HG03025 (cell line): Measurements from ENCODE around the gene FANK1.
"Not testable (repeated sequence)": the region's sequence is repeated elsewhere in the genome, so short reads cannot be mapped to it uniquely, and the experiment has no call there.

Source experiments
- ATAC-seq: cut with Tn5 transposase; IDR thresholded peaks from one replicate; pipeline ENCODE4 v1.9.1; 2021; ENCODE audit warnings: mild to moderate bottlenecking, moderate library complexity; ENCODE audit not compliant: unreplicated experiment, low FRiP score

Gene FANK1

DNA sequence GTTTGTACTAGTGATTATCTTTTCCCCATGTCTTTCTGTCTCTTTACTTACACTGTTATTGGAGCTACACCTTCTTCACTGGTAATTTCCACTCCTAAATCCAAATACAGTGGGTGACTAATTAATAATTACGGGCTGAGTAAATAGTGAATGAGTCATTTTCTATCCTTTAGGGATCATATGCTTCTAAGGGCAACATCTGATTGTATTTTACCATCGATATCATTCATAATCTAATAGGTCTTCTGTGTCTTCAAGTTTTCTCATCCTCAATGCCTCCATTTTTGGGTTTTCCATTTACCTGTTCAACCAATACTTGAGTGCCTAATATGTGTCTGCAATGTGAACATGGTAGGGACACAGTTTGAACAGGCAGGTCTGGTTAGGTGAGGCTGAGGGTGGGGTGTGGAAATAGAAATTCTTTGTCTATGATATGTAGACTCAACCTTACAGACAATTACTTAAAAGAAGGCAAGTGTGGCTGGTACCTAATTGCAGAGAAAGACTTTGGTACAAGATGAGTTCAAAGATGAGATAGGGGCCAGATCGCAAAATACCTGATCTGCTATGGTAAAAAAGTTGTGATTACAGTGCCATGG, 9.4 kb upstream of the FANK1 start:
- no peak for ATAC-seq

DNA sequence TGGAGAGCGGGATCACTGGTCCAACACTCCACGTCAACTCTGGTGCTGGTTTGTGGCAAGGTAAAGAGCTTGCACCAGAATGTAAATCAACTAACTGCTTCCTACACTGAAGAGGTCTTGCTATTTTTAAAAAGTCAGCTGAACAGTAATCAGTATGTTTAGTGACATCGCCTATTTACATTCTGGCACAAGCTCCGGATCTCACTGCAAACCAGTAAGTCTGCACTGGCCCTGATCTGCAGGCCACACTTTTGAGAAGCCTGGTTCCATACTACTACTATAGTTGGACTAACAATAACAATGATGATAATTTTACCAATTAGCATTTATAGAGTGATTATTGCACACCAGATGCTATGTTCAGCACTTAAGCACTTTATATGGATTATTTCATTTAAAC, 6.9 kb upstream of the FANK1 start:
- not testable (repeated sequence) for ATAC-seq

DNA sequence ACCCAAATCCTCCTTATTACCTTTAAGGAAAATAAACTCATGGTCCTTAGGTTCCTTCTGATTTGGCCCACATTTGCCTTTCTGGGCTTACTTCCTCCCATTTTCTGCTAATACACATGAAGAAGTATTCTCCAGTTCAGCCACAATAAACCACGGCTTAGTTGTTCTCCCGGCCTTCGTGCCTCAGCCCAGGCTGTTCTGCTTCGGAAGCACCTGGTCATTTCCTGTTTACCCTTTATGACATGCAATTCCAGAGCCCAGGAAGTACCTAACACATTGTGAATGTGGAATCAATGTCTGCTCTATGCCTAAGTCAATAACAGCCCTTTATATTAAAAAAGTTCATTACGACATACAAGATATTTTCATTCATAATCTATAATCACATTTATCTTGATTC, 4.0 kb upstream of the FANK1 start:
- not testable (repeated sequence) for ATAC-seq

DNA sequence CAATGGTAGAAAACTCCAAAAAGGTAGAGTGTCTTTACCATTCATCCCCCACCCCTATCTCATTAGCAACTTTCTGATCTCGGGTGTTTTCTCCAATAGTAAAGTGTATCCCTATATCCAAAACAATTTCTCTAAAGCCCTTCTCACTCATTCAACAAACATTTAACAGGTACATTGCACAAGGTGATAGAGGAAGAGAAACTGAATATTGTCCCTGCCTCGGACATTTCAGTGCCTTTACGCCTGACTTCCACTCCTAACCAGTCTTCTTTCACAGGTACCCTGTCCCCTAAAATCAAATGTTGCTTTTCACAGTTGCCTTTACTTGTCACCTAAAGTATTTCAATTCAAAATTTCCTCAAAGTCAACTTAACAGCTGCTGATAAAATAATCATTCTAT, 2.2 kb upstream of the FANK1 start:
- not testable (repeated sequence) for ATAC-seq

DNA sequence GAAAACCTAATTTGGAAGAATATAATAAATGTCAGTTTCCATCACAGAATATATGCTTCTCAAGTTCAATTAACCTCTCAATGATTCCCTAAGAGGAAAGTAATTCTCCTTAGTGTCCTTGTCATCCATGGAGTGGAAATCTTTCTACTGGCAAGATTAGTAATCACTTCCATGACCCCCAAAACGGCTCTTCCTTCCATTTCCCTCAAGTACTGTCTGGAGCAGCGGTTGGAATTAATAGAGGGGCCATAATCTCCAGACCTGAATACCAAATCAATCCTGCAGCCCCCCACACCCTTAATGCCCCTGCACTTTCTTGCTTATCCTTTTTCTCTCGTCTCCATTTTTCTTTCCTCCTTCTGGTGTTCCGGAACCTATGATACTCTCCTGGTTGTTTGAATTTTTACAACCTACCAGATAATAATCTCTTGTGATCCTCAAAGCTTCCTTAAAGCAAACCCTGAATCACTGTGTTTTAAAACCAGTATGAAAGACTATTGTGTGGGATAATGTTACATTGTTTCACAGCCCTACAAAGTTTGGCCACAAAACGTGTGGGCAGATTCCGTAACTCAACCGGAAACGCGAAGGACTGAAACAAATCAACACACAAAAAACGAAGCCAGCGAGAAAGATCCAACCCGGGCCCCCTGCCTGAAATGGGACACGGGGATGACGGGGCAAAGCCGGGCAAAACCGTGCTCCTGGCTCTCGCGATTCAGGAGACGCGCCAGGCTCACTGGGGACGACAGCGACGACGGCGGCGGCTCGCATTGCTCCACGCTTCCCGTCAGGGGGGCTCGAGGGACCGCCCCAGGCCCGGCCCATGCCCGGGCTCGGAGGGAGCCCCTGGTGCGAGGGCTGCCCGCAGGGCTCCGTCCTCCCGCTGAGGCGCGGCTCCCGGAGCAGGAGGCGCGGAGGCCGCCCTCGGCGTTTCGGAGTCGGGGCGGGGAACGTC, 955 bp upstream of the FANK1 start:
- peak; percentile 58 for ATAC-seq

DNA sequence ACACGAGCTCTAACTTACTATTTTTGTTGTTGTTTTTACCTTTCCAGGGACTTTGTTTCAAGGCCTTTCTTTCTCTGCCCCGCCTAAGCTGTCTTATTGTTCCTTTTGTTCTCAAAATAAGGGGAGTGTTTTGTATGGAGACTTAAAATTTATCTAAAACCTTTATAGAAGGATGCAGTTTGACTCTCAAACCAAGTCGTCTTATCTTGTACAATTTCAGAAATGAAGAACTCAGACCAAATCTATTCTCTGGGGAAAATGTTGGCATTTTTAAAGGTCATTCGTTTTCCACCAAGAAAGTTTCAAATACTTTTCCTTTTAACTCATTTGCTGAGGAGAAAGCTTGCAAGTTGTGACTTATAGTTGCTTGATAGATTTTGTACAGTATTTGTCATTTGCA, 953 bp downstream of the FANK1 start:
- ATAC-seq = not testable (repeated sequence)

DNA sequence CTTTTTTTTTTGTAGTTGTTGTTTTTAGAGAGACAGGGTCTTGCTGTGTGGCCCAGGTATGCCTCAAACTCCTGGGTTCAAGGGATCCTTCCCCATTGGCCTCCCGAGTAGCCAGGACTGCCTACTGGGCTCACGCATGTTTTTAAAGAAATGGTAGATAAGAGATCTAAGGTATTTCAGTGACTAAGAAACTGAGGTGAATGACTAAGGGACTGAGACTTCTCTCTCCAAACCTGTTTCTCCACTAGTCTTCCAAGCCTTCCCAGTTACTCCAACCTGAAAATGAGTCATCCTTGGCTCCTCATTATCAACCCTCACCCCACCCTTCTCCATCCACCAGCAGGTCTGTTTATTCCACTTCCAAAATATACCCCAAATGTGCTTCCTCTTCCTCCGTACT, 4.6 kb downstream of the FANK1 start:
- not testable (repeated sequence) for ATAC-seq

DNA sequence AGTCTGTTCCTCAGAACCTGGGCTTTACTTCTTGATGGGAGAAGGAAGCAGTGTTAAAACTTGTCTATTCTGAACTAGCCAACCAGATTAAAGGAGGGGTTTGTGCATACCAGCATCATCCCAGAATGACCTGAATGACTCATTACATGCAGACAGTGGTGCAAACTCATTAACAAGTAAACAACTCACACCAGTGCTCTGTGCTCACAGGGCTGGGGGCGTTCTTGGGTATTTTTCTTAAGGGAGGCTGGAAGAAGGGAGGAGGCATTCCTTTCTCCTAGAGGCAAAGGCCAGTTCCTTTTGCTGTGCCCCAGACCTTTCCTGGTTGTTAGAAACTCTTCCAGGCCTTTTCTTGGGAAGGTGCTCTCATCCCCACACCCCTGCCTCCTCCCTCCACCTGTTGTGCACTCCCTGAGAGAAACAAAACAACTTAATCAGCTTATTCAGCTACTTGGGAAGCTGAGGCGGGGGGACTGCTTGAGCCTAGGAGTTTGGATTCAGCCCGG, 6.8 kb downstream of the FANK1 start:
- ATAC-seq = not testable (repeated sequence)

DNA sequence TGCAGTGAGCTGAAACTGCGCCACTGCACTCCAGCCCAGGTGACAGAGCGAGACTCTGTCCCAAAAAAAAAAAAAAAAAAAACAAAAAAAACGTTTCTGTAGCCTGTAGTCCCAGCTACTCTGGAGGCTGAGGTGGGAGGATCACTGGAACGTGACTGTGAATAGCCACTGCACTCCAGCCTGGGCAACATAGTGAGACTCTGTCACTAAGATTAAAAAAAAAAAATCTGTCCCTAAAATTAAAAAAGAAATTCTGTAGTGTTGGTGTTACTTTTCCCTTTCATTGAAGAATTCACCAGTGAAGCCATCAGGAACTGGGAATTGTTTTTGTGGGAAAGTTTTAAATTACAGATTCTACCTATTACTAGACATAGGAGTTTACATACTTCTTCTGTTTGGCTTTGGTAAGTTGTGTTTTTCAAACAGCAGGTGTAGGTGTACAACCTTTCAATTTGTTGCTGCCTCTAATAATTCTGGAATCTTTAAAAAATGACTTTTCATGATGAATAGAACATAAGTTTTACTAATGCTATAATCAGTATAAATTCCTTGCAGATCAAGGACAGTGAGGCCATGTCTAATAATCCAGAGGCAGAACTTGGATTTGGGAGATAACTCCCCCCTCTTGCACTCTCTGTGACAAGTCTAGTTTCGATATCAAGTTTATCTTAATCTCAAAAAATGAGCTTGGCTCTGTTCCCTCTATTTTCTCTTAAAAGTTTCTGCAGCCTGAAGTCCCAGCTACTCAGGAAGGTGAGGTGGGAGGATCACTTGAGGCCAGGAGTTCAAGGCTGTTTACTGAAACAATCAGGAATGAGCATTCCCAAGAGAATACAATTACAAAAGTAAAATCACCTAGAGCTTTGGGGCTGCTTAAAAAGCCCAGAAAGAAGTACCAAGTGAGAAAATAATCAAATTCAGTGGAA, 9.0 kb downstream of the FANK1 start:
- ATAC-seq = not testable (repeated sequence)

DNA sequence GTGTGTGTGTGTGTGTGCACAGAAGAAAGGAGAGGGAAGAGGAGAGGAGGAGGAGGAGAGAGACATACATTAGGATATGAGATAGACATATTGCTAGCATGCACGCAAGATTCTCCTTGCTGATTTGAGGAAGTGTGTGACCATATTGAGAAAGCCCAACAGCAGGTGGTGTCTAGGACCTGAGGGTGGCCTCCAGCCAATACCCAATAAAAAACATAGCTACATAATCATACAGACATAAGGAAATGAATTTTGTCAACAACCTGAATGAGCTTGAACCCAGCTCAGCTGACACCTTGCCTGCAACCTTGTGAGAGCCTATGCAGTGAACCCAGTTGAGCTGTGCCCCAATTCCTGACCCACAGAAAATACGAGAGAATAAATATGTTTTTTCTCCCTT, 11.2 kb downstream of the FANK1 start:
- ATAC-seq = not testable (repeated sequence)

DNA sequence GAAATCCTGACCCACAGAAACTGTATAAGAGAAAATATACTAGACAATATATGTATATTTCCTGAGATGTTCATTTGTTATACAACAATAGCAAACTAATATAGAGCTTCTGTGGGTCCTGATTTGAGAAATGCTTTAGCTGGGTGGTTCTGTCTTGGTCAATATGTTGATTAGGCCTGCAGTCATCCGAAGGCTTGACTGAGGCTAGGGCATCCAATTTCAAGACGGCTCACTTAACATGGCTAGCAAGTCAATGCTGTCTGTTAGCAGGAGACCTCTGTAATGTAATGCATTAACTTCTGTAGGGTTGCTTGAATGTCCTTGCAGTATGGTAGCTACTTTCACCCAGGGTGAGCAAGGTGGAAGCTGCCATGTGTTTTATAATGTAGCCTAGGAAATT, 12.4 kb downstream of the FANK1 start:
- ATAC-seq = not testable (repeated sequence)

DNA sequence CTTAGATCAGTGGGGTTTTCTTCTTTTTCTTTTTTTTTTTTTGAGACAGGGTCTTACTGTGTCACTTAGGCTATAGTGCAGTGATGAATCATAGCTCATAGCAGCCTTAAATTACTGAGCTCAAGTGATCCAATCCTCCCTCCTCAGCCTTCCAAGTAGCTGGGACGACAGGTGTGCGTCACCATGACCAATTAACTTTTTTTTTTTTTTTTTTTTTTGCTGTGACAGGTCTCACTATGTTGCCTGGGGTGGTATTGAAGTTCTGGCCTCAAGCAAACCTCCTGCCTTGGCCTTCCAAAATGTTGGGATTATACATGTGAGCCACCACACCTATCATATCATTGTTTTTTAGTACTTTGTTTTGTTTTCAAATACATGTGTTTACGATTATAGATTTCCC, 13.1 kb downstream of the FANK1 start:
- ATAC-seq = not testable (repeated sequence)

DNA sequence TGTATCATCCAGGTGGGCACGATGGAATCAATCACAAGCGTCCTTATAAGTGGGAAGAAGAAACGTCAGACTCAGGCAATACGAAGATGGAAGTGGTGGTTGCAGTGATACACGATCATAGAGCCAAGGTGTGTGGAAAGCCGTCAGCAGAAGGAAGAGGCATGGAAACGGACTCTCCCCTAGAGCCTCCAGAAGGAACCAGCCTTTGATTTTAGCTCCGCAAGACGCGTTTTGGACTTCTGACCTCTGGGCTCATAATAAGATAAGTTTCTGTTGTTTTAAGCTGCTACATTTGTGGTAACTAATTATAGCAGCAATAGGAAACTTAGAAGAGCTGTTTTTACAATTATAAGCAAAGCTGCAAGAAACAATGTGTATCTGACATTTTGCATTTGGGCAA, 14.8 kb downstream of the FANK1 start:
- ATAC-seq = no peak

DNA sequence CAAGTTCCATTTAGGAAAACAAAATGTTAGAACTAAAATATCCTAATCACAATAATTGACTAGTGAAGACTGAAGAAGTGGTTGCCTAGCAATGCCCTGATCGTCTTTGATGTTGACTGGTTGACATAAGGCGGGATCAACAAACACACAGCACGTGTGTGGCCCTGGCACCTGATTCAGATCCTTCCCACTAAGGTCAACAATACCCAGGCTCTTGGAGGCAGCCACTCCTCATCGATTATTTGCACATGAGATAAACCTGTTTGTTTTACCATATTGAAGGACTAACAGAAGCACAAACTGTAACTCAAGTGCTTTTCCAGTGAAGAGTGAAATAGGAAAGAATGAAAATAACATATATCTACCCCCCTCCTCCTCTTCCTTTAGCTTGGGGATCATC, 15.6 kb downstream of the FANK1 start:
- no peak for ATAC-seq

DNA sequence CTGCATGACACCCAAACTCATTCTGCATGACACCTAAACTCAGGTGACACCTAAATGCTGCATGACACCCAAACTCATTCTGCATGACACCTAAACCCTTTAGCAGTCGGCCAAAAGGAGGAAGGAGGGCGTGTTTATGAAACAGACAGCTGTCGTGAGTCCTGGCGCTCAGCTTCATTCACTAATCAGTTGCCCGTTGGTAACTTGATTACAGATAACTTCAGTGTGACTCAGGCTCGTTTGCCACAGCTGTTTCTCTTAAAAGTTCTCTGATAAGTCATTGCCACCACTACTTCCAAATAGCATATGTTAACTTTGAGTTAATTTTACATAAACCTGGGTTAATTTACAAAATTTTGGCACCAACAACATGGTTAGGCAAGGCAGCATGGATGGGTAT, 16.9 kb downstream of the FANK1 start:
- not testable (repeated sequence) for ATAC-seq

DNA sequence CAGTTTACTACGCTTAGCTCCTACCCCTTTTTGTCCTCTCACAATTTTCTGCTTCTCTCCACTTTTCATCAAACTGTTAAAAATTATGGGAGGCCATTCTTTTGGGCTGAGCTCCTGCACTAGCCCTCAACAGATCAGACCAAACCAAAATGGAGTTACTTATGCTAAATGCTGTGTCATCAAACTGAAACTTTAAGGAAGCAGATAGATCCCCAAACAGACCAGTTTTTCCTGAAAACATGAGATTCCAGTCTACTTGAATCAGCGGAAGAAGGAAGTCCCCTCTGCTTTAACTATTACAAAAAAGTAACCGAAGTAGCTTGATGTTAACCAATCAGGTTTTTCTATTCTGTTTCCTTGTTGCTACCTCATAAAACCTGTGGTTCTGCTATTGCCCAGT, 20.6 kb downstream of the FANK1 start:
- no peak for ATAC-seq

DNA sequence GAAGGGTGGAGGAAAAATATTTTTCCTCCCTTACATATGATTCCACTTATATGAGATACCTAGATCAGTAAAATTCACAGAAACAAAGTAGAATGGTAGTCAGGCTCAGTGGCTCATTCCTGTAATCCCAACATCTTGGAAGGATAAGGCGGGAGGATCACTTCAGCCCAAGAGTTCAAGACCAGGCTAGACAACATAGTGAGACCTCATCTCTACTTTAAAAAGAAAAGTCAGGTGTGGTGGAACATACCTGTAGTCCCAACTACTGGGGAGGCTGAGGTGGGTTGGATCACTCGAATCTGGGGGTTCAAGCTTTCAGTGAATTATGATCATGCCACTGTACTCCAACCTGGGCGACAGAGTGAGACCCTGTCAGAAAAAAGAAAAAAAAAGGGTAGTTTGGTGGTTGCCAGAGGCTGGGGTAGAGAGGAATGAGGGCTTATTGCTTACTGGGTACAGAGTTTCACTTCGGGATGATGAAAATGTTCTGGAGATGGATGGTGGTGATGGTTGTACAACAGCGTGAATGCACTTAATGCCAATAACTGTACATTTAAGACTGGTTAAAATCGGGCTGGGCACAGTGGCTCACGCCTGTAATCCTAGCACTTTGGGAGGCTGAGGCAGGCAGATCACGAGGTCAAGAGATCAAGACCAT, 21.5 kb downstream of the FANK1 start:
- not testable (repeated sequence) for ATAC-seq

DNA sequence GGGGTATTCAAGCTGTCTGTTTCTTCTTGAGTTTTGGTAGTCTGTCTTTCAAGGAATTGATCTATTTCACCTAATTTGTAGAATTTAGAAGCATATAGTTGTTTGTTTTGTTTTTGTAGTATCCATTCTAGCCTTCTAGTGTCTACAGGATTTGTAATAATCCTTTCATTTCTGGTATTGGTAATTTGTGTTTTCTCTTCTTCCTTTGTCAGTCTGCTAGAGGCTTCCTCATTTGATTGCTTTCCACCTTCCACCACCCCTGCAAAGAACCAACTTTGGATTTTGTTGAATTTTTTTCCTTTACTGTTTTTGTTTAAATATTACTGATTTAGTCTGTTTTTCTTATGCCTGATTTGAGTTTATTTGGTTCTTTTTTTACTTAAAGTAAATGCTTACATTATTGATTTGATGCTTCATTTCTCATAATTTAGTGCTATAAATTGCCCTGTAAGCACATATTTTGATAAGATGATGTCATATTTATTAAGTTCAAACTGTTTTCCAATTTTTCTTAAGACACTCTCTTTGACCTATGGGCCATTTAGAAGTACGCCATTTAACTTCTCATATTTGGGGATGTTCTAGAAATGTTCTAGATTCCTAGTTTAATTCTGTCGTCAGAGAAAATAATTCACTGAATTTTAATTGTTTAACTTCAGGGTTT, 25.4 kb downstream of the FANK1 start:
- ATAC-seq = not testable (repeated sequence)

DNA sequence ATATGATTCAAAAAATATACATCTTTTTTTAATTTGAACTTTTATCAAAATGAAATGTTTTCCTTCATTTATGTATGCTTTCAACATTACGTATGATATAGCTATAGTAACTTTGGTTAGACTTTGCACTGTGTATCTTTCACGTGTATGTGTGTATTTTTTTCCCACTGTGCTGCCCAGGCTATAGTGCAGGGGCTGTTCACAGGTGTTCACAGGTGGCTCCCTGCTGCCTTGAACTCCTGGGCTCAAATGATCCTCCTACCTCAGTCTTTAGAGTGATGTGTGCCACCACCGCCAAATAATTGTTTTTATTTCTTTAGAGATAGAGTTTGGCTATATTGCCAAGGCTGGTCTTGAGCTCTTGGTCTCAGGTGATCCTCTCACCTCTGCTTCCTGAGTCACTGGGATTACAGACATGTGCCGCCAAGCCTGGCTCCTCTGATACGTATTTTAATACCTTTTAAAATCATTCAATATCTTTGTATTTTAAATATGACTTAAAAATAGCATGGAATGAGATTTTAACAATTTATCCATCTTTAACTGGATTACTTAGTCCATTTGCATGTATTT, 29.0 kb downstream of the FANK1 start:
- no peak for ATAC-seq
